HG03520 (cell line): ENCODE measurements around the gene WDR7.
A peak's percentile ranks its signal among the peaks of the same experiment; 100 is the strongest.
"Not testable (repeated sequence)": the region's sequence is repeated elsewhere in the genome, so short reads cannot be mapped to it uniquely, and the experiment has no call there.

Experiments
- ATAC-seq: cut with Tn5 transposase; IDR thresholded peaks from one replicate; pipeline ENCODE4 v1.9.1; 2021; ENCODE audit warnings: mild to moderate bottlenecking, moderate library complexity; ENCODE audit not compliant: unreplicated experiment

WDR7 gene

GRCh38 chr18:56652802-56653201 lies 1.6 kb downstream of the WDR7 start:
- ATAC-seq = no peak

GRCh38 chr18:56654280-56654679 lies 3.1 kb downstream of the WDR7 start:
- not testable (repeated sequence) for ATAC-seq

- ATAC-seq = no peak
These were observed 7.1 kb downstream of the WDR7 start for GRCh38 chr18:56658261-56658660.

GRCh38 chr18:56659111-56659510 lies 8.0 kb downstream of the WDR7 start:
- ATAC-seq = no peak

- ATAC-seq = no peak
These were observed 9.5 kb downstream of the WDR7 start for GRCh38 chr18:56660655-56661054.

- ATAC-seq = no peak
These were observed 10.4 kb downstream of the WDR7 start for GRCh38 chr18:56661360-56662062.

GRCh38 chr18:56662063-56662408 lies 10.9 kb downstream of the WDR7 start:
- ATAC-seq = no peak

GRCh38 chr18:56662502-56662901 lies 11.3 kb downstream of the WDR7 start:
- ATAC-seq = no peak

- no peak for ATAC-seq
These were observed 11.7 kb downstream of the WDR7 start for GRCh38 chr18:56662902-56663301.

GRCh38 chr18:56672391-56672790 lies 21.2 kb downstream of the WDR7 start:
- ATAC-seq = no peak

GRCh38 chr18:56672981-56673380 lies 21.8 kb downstream of the WDR7 start:
- no peak for ATAC-seq

- ATAC-seq = no peak
These were observed 25.5 kb downstream of the WDR7 start for GRCh38 chr18:56676639-56677038.

- ATAC-seq = no peak
These were observed 27.8 kb downstream of the WDR7 start for GRCh38 chr18:56678836-56679565.

- ATAC-seq = no peak
These were observed 33.1 kb downstream of the WDR7 start for GRCh38 chr18:56684277-56684676.

- no peak for ATAC-seq
These were observed 40.4 kb downstream of the WDR7 start for GRCh38 chr18:56691530-56691929.

- no peak for ATAC-seq
These were observed 45.8 kb downstream of the WDR7 start for GRCh38 chr18:56696966-56697365.

GRCh38 chr18:56702946-56703345 lies 51.8 kb downstream of the WDR7 start:
- no peak for ATAC-seq

- peak; percentile 100 for ATAC-seq
These were observed 58.3 kb downstream of the WDR7 start for GRCh38 chr18:56709463-56709862.

GRCh38 chr18:56711708-56712445 lies 60.7 kb downstream of the WDR7 start:
- no peak for ATAC-seq

GRCh38 chr18:56712761-56713160 lies 61.6 kb downstream of the WDR7 start:
- no peak for ATAC-seq

- ATAC-seq = no peak
These were observed 64.0 kb downstream of the WDR7 start for GRCh38 chr18:56715121-56715520.

- ATAC-seq = no peak
These were observed 65.6 kb downstream of the WDR7 start for GRCh38 chr18:56716692-56717146.
